Type B pancreatic cell (in vitro differentiated cells): ENCODE results near the gene SPATA33. TPM values are rescaled to one million over a fixed set of nuclear protein-coding genes. Genes with fewer than 3 reads are reported as not detected.
A peak's percentile ranks its signal among the peaks of the same experiment; 100 is the strongest.

Source experiments
- DNase-seq: peaks from one replicate; pipeline ENCODE4 v3.0.0; 2021; ENCODE audit warnings: mixed read lengths; ENCODE audit not compliant: unreplicated experiment; ENCODE audit errors: extremely low spot score
- H3K27ac Mint-ChIP-seq: 2 replicates; pipeline ENCODE4 v1.8.0; 2021; ENCODE audit warnings: mild to moderate bottlenecking, mixed read lengths
- H3K27me3 Mint-ChIP-seq: 2 replicates; pipeline ENCODE4 v1.8.0; 2021; ENCODE audit warnings: mixed read lengths
- H3K36me3 Mint-ChIP-seq: 2 replicates; pipeline ENCODE4 v1.8.0; 2021; ENCODE audit warnings: mixed read lengths
- H3K4me1 Mint-ChIP-seq: one replicate; pipeline ENCODE4 v1.8.0; 2021; ENCODE audit warnings: mixed read lengths; ENCODE audit not compliant: unreplicated experiment
- H3K4me3 Mint-ChIP-seq: 2 replicates; pipeline ENCODE4 v1.8.0; 2021; ENCODE audit warnings: mild to moderate bottlenecking, mixed read lengths
- H3K9me3 Mint-ChIP-seq: 2 replicates; pipeline ENCODE4 v1.8.0; 2021; ENCODE audit warnings: mixed read lengths
- CTCF ChIP-seq: fragments of 200-600 bp; sonication (generic); conservative IDR thresholded peaks from 2 replicates; pipeline ENCODE4 v1.5.0; 2021; ENCODE audit warnings: antibody characterized with exemption, mild to moderate bottlenecking
- total RNA-seq: library from RNA; stranded (reverse); gene quantifications from 2 replicates; pipeline ENCODE4 v1.2.1, GENCODE V29; 2021; ENCODE audit warnings: low replicate concordance

Gene SPATA33
- total RNA-seq, 1 donor from 2014 or later = 23.2 TPM

GRCh38 chr16:89636663-89637062, 21.0 kb upstream of the SPATA33 start:
- no peaks in the 10 kb centered on the region for H3K36me3 Mint-ChIP-seq
- H3K4me3 Mint-ChIP-seq = no peak overlapping the region
- no peak for DNase-seq
- peaks cover 12% of the 10 kb centered on the region for H3K27me3 Mint-ChIP-seq
- H3K9me3 Mint-ChIP-seq = no peaks in the 10 kb centered on the region
- H3K27ac Mint-ChIP-seq = no peak overlapping the region
- H3K4me1 Mint-ChIP-seq = peaks cover 9% of the 10 kb centered on the region
- TF ChIP-seq CTCF = no peak

DNA sequence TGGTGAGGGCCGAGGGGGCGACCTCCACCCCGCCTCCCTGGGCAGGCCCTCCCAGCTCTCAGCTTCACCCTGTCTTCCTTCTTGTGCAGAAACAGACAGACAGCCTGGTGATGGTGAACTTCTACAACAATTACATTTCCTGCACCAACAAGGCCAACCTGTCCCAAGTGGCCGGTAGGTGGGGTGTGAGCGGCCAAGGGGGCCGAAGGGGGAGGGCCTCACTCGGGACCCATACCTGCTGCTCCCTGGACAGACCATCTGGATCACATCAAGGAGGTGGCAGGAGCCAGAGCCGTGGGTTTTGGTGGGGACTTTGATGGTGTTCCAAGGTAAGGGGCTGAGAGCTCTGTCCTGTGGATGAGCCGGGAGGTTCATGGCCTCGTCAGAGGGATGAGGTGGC, 20.3 kb upstream of the SPATA33 start:
- Mint-ChIP-seq H3K4me3 (no peak overlapping the region), H3K27me3 (peaks cover 12% of the 10 kb centered on the region), H3K9me3 (no peaks in the 10 kb centered on the region), H3K27ac (no peak overlapping the region), H3K36me3 (no peaks in the 10 kb centered on the region), H3K4me1 (peaks cover 9% of the 10 kb centered on the region)
- DNase-seq = no peak
- TF ChIP-seq CTCF = no peak

DNA sequence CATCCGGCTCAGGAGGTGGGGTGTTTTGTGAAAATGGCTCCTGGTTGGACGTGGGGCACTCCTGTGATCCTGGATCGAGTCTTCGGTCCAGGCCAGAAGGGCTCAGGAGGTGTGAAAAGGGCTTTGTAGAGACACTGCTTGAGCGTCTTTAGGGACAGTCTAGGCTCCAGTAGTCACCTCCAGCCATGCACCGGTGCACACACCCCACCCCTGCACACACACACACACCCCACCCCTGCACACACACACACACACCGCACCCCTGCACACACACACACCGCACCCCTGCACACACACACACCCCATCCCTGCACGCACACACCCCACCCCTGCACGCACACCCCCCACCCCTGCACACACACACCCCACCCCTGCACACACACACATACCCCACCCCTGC, 19.2 kb upstream of the SPATA33 start:
- peaks cover 9% of the 10 kb centered on the region for H3K4me1 Mint-ChIP-seq
- no peak for TF ChIP-seq CTCF
- H3K27ac Mint-ChIP-seq = no peak overlapping the region
- H3K9me3 Mint-ChIP-seq = no peaks in the 10 kb centered on the region
- H3K27me3 Mint-ChIP-seq = peaks cover 10% of the 10 kb centered on the region
- H3K36me3 Mint-ChIP-seq = no peaks in the 10 kb centered on the region
- H3K4me3 Mint-ChIP-seq = no peak overlapping the region
- DNase-seq = no peak

- peaks cover 7% of the 10 kb centered on the region for H3K27me3 Mint-ChIP-seq
These were observed 18.3 kb upstream of the SPATA33 start for GRCh38 chr16:89639385-89639784.

DNA sequence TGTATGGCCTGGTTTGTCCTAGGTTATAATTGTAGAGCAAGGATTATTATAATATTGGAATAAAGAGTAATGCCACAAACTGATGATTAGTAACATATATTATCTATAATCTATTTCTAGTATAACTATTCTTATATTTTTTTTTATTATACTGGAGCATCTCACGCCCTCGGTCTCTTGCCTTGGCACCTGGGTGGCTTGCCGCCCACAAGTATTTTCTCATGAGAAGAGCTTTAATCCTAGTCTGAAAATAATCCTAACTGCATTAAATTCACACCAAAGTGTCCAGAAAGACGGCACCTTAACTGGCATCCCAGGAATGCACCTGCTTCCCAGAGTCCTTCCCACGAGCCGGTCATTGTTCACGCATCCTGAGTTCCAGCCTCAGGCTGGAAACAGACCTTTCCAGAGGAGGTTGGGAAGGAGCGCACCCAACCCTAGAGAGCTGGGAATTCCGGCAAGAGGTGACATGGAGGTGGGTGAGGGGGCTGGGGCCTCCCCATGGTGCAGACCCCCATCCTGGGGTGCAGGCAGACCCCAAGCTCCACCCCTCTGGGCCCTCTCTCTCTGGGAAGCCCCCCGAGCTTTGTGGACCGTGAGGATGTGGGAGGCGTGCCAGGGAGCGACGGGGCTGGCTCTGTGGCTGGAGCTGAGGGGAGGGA, 16.0 kb upstream of the SPATA33 start:
- peaks cover 9% of the 10 kb centered on the region for H3K4me1 Mint-ChIP-seq
- H3K27me3 Mint-ChIP-seq = no peaks in the 10 kb centered on the region
- no peaks in the 10 kb centered on the region for H3K36me3 Mint-ChIP-seq
- DNase-seq = no peak
- peak overlapping the region; percentile 79 for H3K4me3 Mint-ChIP-seq
- TF ChIP-seq CTCF = no peak
- H3K9me3 Mint-ChIP-seq = no peaks in the 10 kb centered on the region
- H3K27ac Mint-ChIP-seq = no peak overlapping the region

More at GRCh38 chr16:89639385-89639784, 18.3 kb upstream of the SPATA33 start:
- no peaks in the 10 kb centered on the region for H3K36me3 Mint-ChIP-seq
- H3K4me3 Mint-ChIP-seq = no peak overlapping the region
- DNase-seq = no peak
- no peaks in the 10 kb centered on the region for H3K9me3 Mint-ChIP-seq
- TF ChIP-seq CTCF = no peak
- peaks cover 9% of the 10 kb centered on the region for H3K4me1 Mint-ChIP-seq
- H3K27ac Mint-ChIP-seq = no peak overlapping the region

DNA sequence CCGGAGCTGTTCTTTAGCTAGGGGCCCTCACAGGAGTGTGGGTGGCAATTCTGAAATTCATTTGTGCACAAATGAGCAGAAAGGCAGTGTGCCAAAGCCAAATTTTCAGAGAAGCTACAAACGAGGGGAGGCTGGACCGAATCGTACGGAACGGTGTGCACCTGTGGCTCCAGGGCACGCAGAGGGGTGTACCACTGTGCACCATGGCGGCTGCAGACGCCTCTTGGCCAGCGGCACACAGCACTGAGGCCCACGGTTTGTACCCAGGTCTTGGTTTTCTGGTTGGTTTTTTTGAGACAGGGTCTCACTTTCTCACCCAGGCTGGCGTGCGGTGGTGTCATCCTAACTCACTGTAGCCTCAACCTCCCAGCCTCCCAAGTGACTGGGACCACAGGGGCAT, 15.1 kb upstream of the SPATA33 start:
- no peak for TF ChIP-seq CTCF
- H3K4me1 Mint-ChIP-seq = peaks cover 9% of the 10 kb centered on the region
- DNase-seq = no peak
- H3K27me3 Mint-ChIP-seq = no peaks in the 10 kb centered on the region
- no peak overlapping the region for H3K4me3 Mint-ChIP-seq
- no peaks in the 10 kb centered on the region for H3K36me3 Mint-ChIP-seq
- no peaks in the 10 kb centered on the region for H3K9me3 Mint-ChIP-seq
- H3K27ac Mint-ChIP-seq = no peak overlapping the region
